Stimulated activated CD8-positive, alpha-beta memory T cell treated with anti-CD3 and anti-CD28 coated beads, Interleukin-12 subunit alpha, Interleukin-12 subunit beta, amount 100 ng/mL, for 4 hours (primary cell): Measurements from ENCODE around the gene TMEM132D.

Experiments
- DNase-seq: peaks from one replicate; pipeline ENCODE4 v3.0.0-alpha.2; 2020; ENCODE audit warnings: low read depth

TMEM132D gene

GRCh38 chr12:129873111-129873832 is 30.6 kb downstream of the TMEM132D start:
- no peak for DNase-seq

GRCh38 chr12:129871991-129872972 is 31.5 kb downstream of the TMEM132D start:
- no peak for DNase-seq

- no peak for DNase-seq
Observed at GRCh38 chr12:129870796-129871195, 33.0 kb downstream of the TMEM132D start.

- DNase-seq = no peak
Observed at GRCh38 chr12:129870136-129870535, 33.7 kb downstream of the TMEM132D start.

- DNase-seq = no peak
Observed at GRCh38 chr12:129868575-129868974, 35.2 kb downstream of the TMEM132D start.

- no peak for DNase-seq
Observed at GRCh38 chr12:129863938-129864337, 39.9 kb downstream of the TMEM132D start.

GRCh38 chr12:129862561-129863175 is 41.2 kb downstream of the TMEM132D start:
- no peak for DNase-seq

GRCh38 chr12:129861951-129862350 is 41.9 kb downstream of the TMEM132D start:
- DNase-seq = no peak

- no peak for DNase-seq
Observed at GRCh38 chr12:129854591-129854990, 49.2 kb downstream of the TMEM132D start.

GRCh38 chr12:129851296-129851695 is 52.5 kb downstream of the TMEM132D start:
- DNase-seq = no peak

- no peak for DNase-seq
Observed at GRCh38 chr12:129848876-129849275, 54.9 kb downstream of the TMEM132D start.

- no peak for DNase-seq
Observed at GRCh38 chr12:129847063-129847462, 56.8 kb downstream of the TMEM132D start.

GRCh38 chr12:129844662-129845220 is 59.1 kb downstream of the TMEM132D start:
- no peak for DNase-seq

GRCh38 chr12:129841251-129841650 is 62.6 kb downstream of the TMEM132D start:
- no peak for DNase-seq

- DNase-seq = no peak
Observed at GRCh38 chr12:129840145-129840884, 63.5 kb downstream of the TMEM132D start.

GRCh38 chr12:129839679-129840078 is 64.1 kb downstream of the TMEM132D start:
- DNase-seq = no peak

GRCh38 chr12:129831294-129831693 is 72.5 kb downstream of the TMEM132D start:
- no peak for DNase-seq

GRCh38 chr12:129830796-129831195 is 73.0 kb downstream of the TMEM132D start:
- no peak for DNase-seq

GRCh38 chr12:129827866-129828384 is 75.9 kb downstream of the TMEM132D start:
- no peak for DNase-seq

- DNase-seq = no peak
Observed at GRCh38 chr12:129827102-129827865, 76.5 kb downstream of the TMEM132D start.

GRCh38 chr12:129826273-129826672 is 77.6 kb downstream of the TMEM132D start:
- DNase-seq = no peak
